Epidermal melanocyte (primary cell): ENCODE data around the gene RECK.
A peak's percentile ranks its signal among the peaks of the same experiment; 100 is the strongest.
"Not testable (repeated sequence)": the region's sequence is repeated elsewhere in the genome, so short reads cannot be mapped to it uniquely, and the experiment has no call there.

Experiments
- DNase-seq: peaks from one replicate; pipeline ENCODE4 v3.0.0; 2011; ENCODE audit warnings: low spot score; ENCODE audit not compliant: insufficient read length

RECK gene

GRCh38 chr9:36056896-36057295 lies 20.2 kb downstream of the RECK start:
- no peak for DNase-seq

- no peak for DNase-seq
These were observed 27.2 kb downstream of the RECK start for GRCh38 chr9:36063804-36064447.

GRCh38 chr9:36064448-36065037 lies 27.8 kb downstream of the RECK start:
- DNase-seq: no peak

- DNase-seq: no peak
These were observed 37.3 kb downstream of the RECK start for GRCh38 chr9:36074055-36074454.

- DNase-seq: peak; percentile 78
These were observed 38.3 kb downstream of the RECK start for GRCh38 chr9:36074870-36075532.

- no peak for DNase-seq
These were observed 41.3 kb downstream of the RECK start for GRCh38 chr9:36078051-36078450.

- DNase-seq: no peak
These were observed 43.8 kb downstream of the RECK start for GRCh38 chr9:36080519-36080918.

GRCh38 chr9:36082931-36083330 lies 46.2 kb downstream of the RECK start:
- DNase-seq: no peak

- no peak for DNase-seq
These were observed 49.7 kb downstream of the RECK start for GRCh38 chr9:36086442-36086841.

GRCh38 chr9:36087054-36087453 lies 50.3 kb downstream of the RECK start:
- DNase-seq: not testable (repeated sequence)

GRCh38 chr9:36088020-36088419 lies 51.3 kb downstream of the RECK start:
- DNase-seq: no peak

- DNase-seq: no peak
These were observed 54.6 kb downstream of the RECK start for GRCh38 chr9:36091026-36091953.

GRCh38 chr9:36092014-36092413 lies 55.3 kb downstream of the RECK start:
- DNase-seq: no peak

GRCh38 chr9:36092509-36093215 lies 55.9 kb downstream of the RECK start:
- no peak for DNase-seq

GRCh38 chr9:36093384-36093783 lies 56.7 kb downstream of the RECK start:
- DNase-seq: no peak

- DNase-seq: no peak
These were observed 63.0 kb downstream of the RECK start for GRCh38 chr9:36099718-36100117.

- DNase-seq: no peak
These were observed 63.8 kb downstream of the RECK start for GRCh38 chr9:36100532-36100931.

GRCh38 chr9:36101916-36102741 lies 65.4 kb downstream of the RECK start:
- DNase-seq: no peak

GRCh38 chr9:36102742-36103495 lies 66.2 kb downstream of the RECK start:
- peak; percentile 22 for DNase-seq

GRCh38 chr9:36109071-36109470 lies 72.4 kb downstream of the RECK start:
- DNase-seq: no peak
